C4-2B (cell line): ENCODE results near the gene CAVIN2.

Source experiments
- CTCF ChIP-seq: fragments of 450-650 bp; conservative IDR thresholded peaks from 2 replicates; pipeline ENCODE4 v1.5.1; 2017; ENCODE audit warnings: mild to moderate bottlenecking
- ZFX ChIP-seq: fragments of 450-650 bp; IDR thresholded peaks from 2 replicates; pipeline ENCODE4 v1.6.1; 2017

- no peak for TF ChIP-seq CTCF
- TF ChIP-seq ZFX: no peak
These were observed 4.3 kb upstream of the CAVIN2 start for GRCh38 chr2:191851158-191851557.
